ENCODE results near the gene HEG1. TPM values are rescaled to one million over a fixed set of nuclear protein-coding genes. Genes with fewer than 3 reads are reported as not detected.

The HEG1 gene
- total and polyA plus RNA-seq, 2 experiments from 2014 or later: 27.2 to 27.3 TPM

DNA sequence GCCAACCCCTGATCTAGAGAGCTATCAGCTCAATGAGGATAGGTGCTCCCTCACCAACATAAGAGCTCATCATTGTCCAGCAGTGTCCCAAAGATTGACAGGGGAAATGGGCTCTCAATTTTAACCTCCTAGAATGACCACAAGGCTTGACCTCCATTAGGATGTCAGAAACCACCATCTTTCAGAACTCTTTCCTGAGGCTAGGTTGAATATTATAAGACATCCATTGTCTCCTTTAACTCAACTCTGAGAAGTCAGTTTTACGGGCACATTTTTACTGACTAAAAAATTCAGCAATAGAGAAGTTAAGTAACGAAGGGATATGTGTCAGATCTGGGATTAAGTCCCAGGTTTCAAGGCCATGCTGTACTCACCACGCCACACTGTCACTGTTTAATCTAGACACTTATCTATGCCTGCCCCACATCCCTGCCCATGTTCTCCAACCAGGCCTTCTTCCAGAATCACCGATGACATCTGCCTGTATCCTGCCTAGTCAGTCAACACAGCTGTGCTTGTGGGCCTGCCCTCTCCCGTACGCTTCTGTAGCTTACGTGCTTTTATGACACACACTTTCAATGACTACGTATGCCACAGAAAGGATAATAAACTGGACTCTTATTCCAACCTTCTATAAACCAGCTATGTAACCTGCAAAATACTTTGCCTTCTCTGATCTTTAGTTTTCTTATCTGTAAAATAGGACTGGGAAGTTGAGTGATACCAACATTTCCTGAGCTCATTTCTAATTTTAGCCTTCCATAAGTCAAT, 104.1 kb downstream of the HEG1 start:
- Histone ChIP-seq H3K36me3 (replicated peaks; ENCODE audit: insufficient read depth, low read depth) (no peaks in the 10 kb centered on the region), H2AFZ (no peak overlapping the region), H3K9me2 (replicated peaks; ENCODE audit: insufficient read depth) (no peaks in the 10 kb centered on the region), H3K79me2 (no peaks in the 10 kb centered on the region), H3K27ac (peak overlapping the region; percentile 84), H3K9me3 (ENCODE audit: low read depth) (no peaks in the 10 kb centered on the region), H3K4me1 (ENCODE audit: insufficient read depth) (no peaks in the 10 kb centered on the region), H3K4me2 (no peak overlapping the region), H3K4me3 (no peak overlapping the region), H3K27me3 (no peaks in the 10 kb centered on the region), H4K20me1 (ENCODE audit: insufficient read depth, poor library complexity, severe bottlenecking) (no peaks in the 10 kb centered on the region)
- 68% methylated on average over 8 of the region's 8 CpGs for WGBS (ENCODE audit: low lambda C conversion rate, missing lambda C conversion rate)
- no peak for TF ChIP-seq EZH2 (IDR thresholded peaks at IDR 0.05; ENCODE audit: borderline replicate concordance)
- no peak for TF ChIP-seq EZH2phosphoT487 (IDR thresholded peaks at IDR 0.05; ENCODE audit: low read depth, severe bottlenecking, unreplicated experiment)
- TF ChIP-seq, protein P1, sequence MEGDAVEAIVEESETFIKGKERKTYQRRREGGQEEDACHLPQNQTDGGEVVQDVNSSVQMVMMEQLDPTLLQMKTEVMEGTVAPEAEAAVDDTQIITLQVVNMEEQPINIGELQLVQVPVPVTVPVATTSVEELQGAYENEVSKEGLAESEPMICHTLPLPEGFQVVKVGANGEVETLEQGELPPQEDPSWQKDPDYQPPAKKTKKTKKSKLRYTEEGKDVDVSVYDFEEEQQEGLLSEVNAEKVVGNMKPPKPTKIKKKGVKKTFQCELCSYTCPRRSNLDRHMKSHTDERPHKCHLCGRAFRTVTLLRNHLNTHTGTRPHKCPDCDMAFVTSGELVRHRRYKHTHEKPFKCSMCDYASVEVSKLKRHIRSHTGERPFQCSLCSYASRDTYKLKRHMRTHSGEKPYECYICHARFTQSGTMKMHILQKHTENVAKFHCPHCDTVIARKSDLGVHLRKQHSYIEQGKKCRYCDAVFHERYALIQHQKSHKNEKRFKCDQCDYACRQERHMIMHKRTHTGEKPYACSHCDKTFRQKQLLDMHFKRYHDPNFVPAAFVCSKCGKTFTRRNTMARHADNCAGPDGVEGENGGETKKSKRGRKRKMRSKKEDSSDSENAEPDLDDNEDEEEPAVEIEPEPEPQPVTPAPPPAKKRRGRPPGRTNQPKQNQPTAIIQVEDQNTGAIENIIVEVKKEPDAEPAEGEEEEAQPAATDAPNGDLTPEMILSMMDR (IDR thresholded peaks at IDR 0.05; ENCODE audit: poor library complexity): no peak
- peak; percentile 59 for DNase-seq (ENCODE audit: low spot score)

DNA sequence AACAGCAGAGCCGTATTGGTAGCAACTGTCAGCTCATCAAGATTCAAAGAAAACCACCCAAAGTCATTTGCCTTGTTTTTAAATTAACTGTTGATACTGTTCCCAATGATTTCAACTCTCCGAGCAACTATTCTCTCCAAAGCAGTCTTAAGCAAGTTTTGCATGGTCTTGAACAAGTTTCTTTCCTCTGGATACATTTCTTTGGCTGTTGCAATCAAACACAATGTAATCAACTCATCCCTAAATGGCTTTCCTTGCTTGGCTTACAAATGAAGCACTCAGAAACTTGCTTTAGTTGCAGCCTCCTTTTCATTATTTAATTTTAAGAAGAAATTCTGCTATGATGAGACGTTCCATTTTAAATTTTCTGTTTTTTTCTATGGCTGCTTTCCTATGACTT, 105.8 kb downstream of the HEG1 start:
- DNase-seq (ENCODE audit: low spot score): no peak
- H3K4me2 ChIP-seq: no peak overlapping the region
- no peaks in the 10 kb centered on the region for H3K79me2 ChIP-seq
- 87% methylated on average over 3 of the region's 3 CpGs for WGBS (ENCODE audit: low lambda C conversion rate, missing lambda C conversion rate)
- H3K36me3 ChIP-seq (replicated peaks; ENCODE audit: insufficient read depth, low read depth): no peaks in the 10 kb centered on the region
- H3K9me3 ChIP-seq (ENCODE audit: low read depth): no peaks in the 10 kb centered on the region
- H3K9me2 ChIP-seq (replicated peaks; ENCODE audit: insufficient read depth): no peaks in the 10 kb centered on the region
- no peaks in the 10 kb centered on the region for H4K20me1 ChIP-seq (ENCODE audit: insufficient read depth, poor library complexity, severe bottlenecking)
- H3K27ac ChIP-seq: no peak overlapping the region
- H3K27me3 ChIP-seq: no peaks in the 10 kb centered on the region
- no peak overlapping the region for H3K4me3 ChIP-seq
- H2AFZ ChIP-seq: no peak overlapping the region
- no peaks in the 10 kb centered on the region for H3K4me1 ChIP-seq (ENCODE audit: insufficient read depth)
- TF ChIP-seq EZH2phosphoT487 (IDR thresholded peaks at IDR 0.05; ENCODE audit: low read depth, severe bottlenecking, unreplicated experiment): no peak
- TF ChIP-seq EZH2 (IDR thresholded peaks at IDR 0.05; ENCODE audit: borderline replicate concordance): no peak
- TF ChIP-seq, protein P1 (IDR thresholded peaks at IDR 0.05; ENCODE audit: poor library complexity): no peak

DNA sequence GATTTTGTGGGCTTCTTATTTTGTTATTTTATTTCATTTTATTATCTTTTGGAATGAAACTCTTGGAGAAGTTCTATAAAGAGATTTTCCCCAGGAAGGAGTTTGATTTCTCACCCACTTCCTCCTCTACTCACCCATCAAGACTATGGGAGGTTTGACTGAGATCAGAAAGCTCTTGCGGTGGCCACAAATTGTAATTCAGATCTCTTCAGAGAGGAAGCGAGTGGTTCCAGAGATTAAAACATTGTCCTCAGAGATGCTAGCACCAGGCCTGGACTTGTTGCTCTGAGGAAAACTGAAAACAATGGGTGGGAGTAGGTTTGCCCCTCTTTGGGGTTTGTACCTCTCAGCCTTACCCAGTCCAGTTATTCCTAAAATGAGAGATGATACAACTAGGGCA, 113.2 kb downstream of the HEG1 start:
- no peak for TF ChIP-seq EZH2phosphoT487 (IDR thresholded peaks at IDR 0.05; ENCODE audit: low read depth, severe bottlenecking, unreplicated experiment)
- TF ChIP-seq, protein P1 (IDR thresholded peaks at IDR 0.05; ENCODE audit: poor library complexity): no peak
- no peak for TF ChIP-seq EZH2 (IDR thresholded peaks at IDR 0.05; ENCODE audit: borderline replicate concordance)
- H3K27me3 ChIP-seq: no peaks in the 10 kb centered on the region
- no peaks in the 10 kb centered on the region for H3K9me2 ChIP-seq (replicated peaks; ENCODE audit: insufficient read depth)
- H4K20me1 ChIP-seq (ENCODE audit: insufficient read depth, poor library complexity, severe bottlenecking): no peaks in the 10 kb centered on the region
- H3K27ac ChIP-seq: no peak overlapping the region
- H2AFZ ChIP-seq: no peak overlapping the region
- no peak overlapping the region for H3K4me2 ChIP-seq
- H3K79me2 ChIP-seq: no peaks in the 10 kb centered on the region
- H3K9me3 ChIP-seq (ENCODE audit: low read depth): no peaks in the 10 kb centered on the region
- no peak for DNase-seq (ENCODE audit: low spot score)
- no peaks in the 10 kb centered on the region for H3K4me1 ChIP-seq (ENCODE audit: insufficient read depth)
- H3K4me3 ChIP-seq: no peak overlapping the region
- no peaks in the 10 kb centered on the region for H3K36me3 ChIP-seq (replicated peaks; ENCODE audit: insufficient read depth, low read depth)
- 98% methylated on average over 2 of the region's 2 CpGs for WGBS (ENCODE audit: low lambda C conversion rate, missing lambda C conversion rate)
